Gastroesophageal sphincter (tissue), 3 donors: Measurements from ENCODE around the gene SLC1A2.

Experiments
- EP300 ChIP-seq: sonication (generic); formaldehyde crosslinking; IDR thresholded peaks from one replicate; pipeline ENCODE4 v1.6.1; 2017; ENCODE audit warnings: antibody characterized with exemption, mild to moderate bottlenecking
- POLR2A ChIP-seq, 2 donors: fragments of 450-650 bp; IDR thresholded peaks; one replicate each; pipeline ENCODE4 v1.6.1; 2017; ENCODE audit warnings: antibody characterized with exemption in 2 of 2, mild to moderate bottlenecking in 2 of 2, moderate library complexity in 1 of 2
- POLR2AphosphoS5 ChIP-seq: sonication (generic); formaldehyde crosslinking; IDR thresholded peaks from one replicate; pipeline ENCODE4 v1.6.1; 2017; ENCODE audit warnings: antibody characterized with exemption
- TF ChIP-seq, protein P1 (sequence below), 4 experiments: fragments of 200-600 bp in 2 of 4; fragments of 450-650 bp in 2 of 4; sonication (generic) in 1 of 4; IDR thresholded peaks; one replicate each; pipeline ENCODE4 v1.5.1; 2017 to 2019; ENCODE audit warnings: antibody characterized with exemption in 4 of 4, mild to moderate bottlenecking in 2 of 4, moderate library complexity in 2 of 4

DNA sequence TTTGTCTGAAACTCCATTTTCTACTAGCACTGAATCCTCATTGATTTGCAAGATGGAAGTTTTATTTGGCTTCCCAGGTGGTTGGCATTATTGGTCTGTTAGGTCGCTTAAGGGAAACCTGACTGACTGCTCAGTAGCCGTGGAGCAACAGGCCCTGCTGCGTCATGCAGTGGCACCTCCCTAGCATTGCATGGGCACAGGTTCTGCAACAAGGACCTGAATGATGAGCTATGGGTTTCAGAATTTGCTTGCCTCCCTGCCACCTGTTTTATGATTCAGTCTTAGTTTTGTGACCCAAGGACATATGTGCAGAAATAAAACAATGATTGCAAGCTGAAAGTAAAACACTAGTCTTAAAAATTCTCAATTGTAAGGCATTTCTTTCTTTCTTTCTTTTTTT is 128.5 kb downstream of the SLC1A2 start:
- no peak for TF ChIP-seq POLR2AphosphoS5
- TF ChIP-seq, protein P1, sequence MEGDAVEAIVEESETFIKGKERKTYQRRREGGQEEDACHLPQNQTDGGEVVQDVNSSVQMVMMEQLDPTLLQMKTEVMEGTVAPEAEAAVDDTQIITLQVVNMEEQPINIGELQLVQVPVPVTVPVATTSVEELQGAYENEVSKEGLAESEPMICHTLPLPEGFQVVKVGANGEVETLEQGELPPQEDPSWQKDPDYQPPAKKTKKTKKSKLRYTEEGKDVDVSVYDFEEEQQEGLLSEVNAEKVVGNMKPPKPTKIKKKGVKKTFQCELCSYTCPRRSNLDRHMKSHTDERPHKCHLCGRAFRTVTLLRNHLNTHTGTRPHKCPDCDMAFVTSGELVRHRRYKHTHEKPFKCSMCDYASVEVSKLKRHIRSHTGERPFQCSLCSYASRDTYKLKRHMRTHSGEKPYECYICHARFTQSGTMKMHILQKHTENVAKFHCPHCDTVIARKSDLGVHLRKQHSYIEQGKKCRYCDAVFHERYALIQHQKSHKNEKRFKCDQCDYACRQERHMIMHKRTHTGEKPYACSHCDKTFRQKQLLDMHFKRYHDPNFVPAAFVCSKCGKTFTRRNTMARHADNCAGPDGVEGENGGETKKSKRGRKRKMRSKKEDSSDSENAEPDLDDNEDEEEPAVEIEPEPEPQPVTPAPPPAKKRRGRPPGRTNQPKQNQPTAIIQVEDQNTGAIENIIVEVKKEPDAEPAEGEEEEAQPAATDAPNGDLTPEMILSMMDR (IDR thresholded peaks at IDR 0.05) = no peak
- no peak for TF ChIP-seq POLR2A (IDR thresholded peaks at IDR 0.05)
- no peak for TF ChIP-seq EP300
